ENCODE data around the gene NUP210L.
"Not testable (repeated sequence)": the region's sequence is repeated elsewhere in the genome, so short reads cannot be mapped to it uniquely, and the experiment has no call there.

NUP210L gene

GRCh38 chr1:154012543-154012942 is 142.3 kb downstream of the NUP210L start:
- in situ Hi-C loops (cut with MboI; ENCODE audit: low pct_unique_long_range_greater_than_20kb, low sequenced_read_pairs); DNase-seq: not testable (repeated sequence)

DNA sequence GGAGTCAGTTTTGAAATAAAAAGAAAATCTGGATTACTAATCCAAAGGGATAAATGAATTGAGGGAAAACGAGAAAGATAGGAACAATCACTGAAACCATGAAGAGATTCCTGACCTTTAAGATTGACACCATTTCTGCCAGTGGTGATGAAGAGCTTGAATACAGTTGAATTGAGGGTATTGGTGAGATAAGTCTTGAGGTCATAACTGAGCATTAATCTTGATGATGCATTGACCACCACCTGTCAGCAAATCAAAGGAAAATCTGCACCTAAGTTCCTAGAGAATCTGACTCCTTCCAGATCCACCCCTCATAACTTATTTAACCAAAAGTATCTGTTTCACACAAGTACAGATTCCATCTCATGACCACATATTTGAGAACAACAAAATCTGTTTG is 142.7 kb downstream of the NUP210L start:
- in situ Hi-C loops (cut with MboI; ENCODE audit: low pct_unique_long_range_greater_than_20kb, low sequenced_read_pairs) = no loop called here
- no peak for DNase-seq

DNA sequence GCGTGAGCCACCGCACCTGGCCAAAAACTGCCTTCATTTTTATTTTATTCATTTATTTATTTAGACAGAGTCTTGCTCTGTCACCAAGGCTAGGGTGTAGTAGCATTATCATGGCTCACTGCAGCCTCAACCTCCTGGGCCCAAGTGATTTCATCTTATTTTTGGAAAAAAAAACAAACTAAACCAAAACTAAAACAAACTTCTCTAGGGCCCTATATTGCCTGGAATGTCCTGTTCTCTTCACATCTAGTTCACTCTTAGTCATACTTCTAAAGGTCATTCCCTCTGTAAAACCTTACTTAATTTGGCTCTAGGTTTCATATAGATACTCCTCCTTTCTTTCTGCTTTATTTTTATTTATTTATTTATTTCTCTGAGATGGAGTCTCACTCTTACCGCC is 148.7 kb downstream of the NUP210L start:
- DNase-seq = no peak
- in situ Hi-C loops (cut with MboI; ENCODE audit: low pct_unique_long_range_greater_than_20kb, low sequenced_read_pairs) = no loop called here

- DNase-seq = no peak
- in situ Hi-C loops (cut with MboI; ENCODE audit: low pct_unique_long_range_greater_than_20kb, low sequenced_read_pairs) = no loop called here
Measured at GRCh38 chr1:154000420-154000819, 154.5 kb downstream of the NUP210L start.

DNA sequence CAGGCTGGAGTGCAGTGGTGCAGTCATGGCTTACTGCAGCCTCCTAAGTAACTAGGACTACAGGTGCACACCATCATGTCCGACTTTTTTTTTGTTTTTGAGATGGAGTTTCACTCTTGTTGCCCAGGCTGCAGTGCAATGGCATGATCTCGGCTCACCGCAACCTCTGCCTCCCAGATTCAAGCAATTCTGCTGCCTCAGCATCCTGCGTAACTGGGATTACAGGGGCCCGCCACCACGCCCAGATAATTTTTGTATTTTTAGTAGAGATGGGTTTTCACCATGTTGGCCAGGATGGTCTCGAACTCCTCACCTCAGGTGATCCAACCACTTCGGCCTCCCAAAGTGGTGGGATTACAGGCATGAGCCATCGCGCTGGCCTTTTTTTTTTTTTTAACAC is 158.0 kb downstream of the NUP210L start:
- in situ Hi-C loops (cut with MboI; ENCODE audit: low pct_unique_long_range_greater_than_20kb, low sequenced_read_pairs); DNase-seq: not testable (repeated sequence)

DNA sequence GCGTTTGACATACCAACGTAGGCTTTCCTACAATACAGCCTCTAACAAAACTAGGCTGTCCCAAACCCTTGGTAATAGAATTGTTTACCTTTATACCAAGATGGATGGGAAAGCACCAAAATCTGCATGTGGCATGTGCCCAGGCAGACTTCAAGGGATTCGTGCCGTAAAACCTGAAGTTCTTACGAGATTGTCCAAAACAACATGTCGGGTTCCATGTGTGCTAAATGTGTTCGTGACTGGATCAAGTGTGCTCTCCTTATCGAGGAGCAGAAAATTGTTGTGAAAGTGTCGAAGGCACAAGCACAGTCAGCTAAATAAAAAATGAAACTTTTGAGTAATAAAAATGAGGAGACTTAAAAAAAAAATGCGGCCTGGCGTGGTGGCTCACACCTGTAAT is 159.2 kb downstream of the NUP210L start:
- DNase-seq = no peak
- in situ Hi-C loops (cut with MboI; ENCODE audit: low pct_unique_long_range_greater_than_20kb, low sequenced_read_pairs) = no loop called here

- in situ Hi-C loops (cut with MboI; ENCODE audit: low pct_unique_long_range_greater_than_20kb, low sequenced_read_pairs) = no loop called here
- DNase-seq = no peak
Measured at GRCh38 chr1:153995202-153995601, 159.7 kb downstream of the NUP210L start.

GRCh38 chr1:153991806-153992205 is 163.1 kb downstream of the NUP210L start:
- DNase-seq = no peak
- in situ Hi-C loops (cut with MboI; ENCODE audit: low pct_unique_long_range_greater_than_20kb, low sequenced_read_pairs) = no loop called here

GRCh38 chr1:153991151-153991630 is 163.7 kb downstream of the NUP210L start:
- in situ Hi-C loops (cut with MboI; ENCODE audit: low pct_unique_long_range_greater_than_20kb, low sequenced_read_pairs) = no loop called here
- no peak for DNase-seq

GRCh38 chr1:153990468-153991150 is 164.3 kb downstream of the NUP210L start, which contains the start of gene RPS27:
Gene RPS27, plus strand, starts transcription at chr1:153990762. Its CDS starts 35 bp downstream, at chr1:153990797.
- in situ Hi-C loops (cut with MboI; ENCODE audit: low pct_unique_long_range_greater_than_20kb, low sequenced_read_pairs) = no loop called here
- peak; percentile 94 for DNase-seq

- DNase-seq = no peak
- in situ Hi-C loops (cut with MboI; ENCODE audit: low pct_unique_long_range_greater_than_20kb, low sequenced_read_pairs) = no loop called here
Measured at GRCh38 chr1:153987621-153988020, 167.3 kb downstream of the NUP210L start.

DNA sequence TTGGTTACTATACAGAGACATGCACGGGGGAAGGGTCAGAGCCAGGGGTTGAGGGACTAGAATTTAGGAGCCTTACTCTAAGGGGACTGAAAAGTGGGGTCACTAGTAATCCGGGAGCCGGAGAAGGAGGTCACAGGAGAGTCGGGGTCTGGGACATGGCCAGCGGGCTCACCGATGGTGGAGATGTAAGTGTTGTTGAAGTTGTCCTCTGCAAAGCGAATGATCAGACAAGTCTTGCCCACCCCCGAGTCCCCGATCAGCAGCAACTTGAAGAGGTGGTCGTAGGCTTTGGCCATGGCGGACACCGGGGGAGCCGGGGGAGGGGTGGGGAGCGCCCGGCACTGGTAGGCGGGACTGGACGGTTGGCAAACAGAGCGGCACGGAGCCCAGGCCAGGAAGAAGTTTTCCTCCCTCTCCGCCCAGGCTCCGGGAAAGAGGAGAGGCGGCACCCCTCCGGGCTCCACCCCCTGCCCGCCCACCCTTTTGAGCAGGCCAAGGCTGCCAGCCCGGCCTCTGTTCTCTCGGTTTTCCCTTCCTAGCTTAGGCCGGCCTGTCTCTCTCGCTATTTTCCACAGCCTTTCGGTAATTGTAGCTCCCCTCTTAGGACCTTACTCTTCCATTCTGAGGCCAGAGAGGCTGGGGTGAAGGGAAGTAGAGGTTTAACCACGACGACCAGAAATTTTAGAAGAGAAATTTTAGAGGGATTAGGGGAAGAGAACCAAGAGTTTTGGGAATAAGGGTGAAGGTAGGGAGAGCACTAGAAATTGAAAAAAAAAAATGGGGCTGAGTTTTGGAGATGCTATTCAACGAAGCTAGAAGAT is 168.7 kb downstream of the NUP210L start, which contains the start of gene RAB13:
Gene RAB13, minus strand, starts transcription at position 399 of the 821 bp plus-strand sequence. Its CDS starts 103 bp downstream, at position 296.
- peak; percentile 63 for DNase-seq
- in situ Hi-C loops (cut with MboI; ENCODE audit: low pct_unique_long_range_greater_than_20kb, low sequenced_read_pairs) = no loop called here

GRCh38 chr1:153985341-153985912 is 169.4 kb downstream of the NUP210L start:
- in situ Hi-C loops (cut with MboI; ENCODE audit: low pct_unique_long_range_greater_than_20kb, low sequenced_read_pairs) = no loop called here
- DNase-seq = no peak

GRCh38 chr1:153984123-153984894 is 170.6 kb downstream of the NUP210L start:
- in situ Hi-C loops (cut with MboI; ENCODE audit: low pct_unique_long_range_greater_than_20kb, low sequenced_read_pairs) = no loop called here
- DNase-seq = no peak

GRCh38 chr1:153981735-153982134 is 173.1 kb downstream of the NUP210L start:
- not testable (repeated sequence) for DNase-seq

GRCh38 chr1:153979091-153979490 is 175.8 kb downstream of the NUP210L start:
- in situ Hi-C loops (cut with MboI; ENCODE audit: low pct_unique_long_range_greater_than_20kb, low sequenced_read_pairs) = not testable (repeated sequence)

More at GRCh38 chr1:153981735-153982134, 173.1 kb downstream of the NUP210L start:
- in situ Hi-C loops (cut with MboI; ENCODE audit: low pct_unique_long_range_greater_than_20kb, low sequenced_read_pairs) = not testable (repeated sequence)

DNA sequence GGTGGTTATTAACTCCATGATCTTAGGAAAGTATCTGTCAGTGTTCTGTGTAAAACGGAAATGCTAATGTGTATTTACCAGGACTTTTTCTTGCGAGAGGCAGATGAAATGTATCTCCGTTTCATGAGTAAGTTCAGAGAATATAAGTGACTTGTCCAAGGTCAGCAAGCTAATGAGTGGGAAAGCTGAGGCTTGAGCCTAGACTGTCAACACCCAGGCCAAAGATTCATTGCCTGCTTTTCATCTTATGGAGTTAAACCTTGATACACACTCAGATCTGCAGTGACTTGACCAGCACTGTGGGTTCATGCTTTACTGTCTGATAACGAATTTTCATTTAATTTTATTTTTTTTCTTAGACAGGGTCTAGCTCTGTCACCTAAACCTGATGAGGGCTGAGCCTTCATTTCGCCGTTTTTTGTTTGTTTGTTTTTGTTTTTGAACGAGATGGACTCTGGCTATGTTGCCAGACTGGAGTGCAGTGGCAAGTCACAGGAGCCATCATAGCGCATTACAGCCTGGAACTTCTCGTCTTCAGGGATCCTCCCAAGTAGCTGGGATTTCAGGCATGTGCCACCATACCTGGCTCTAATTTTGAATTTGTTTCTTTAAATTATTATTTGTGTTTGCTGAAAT is 176.5 kb downstream of the NUP210L start:
- in situ Hi-C loops (cut with MboI; ENCODE audit: low pct_unique_long_range_greater_than_20kb, low sequenced_read_pairs) = no loop called here
- no peak for DNase-seq

More at GRCh38 chr1:153979091-153979490, 175.8 kb downstream of the NUP210L start:
- DNase-seq = not testable (repeated sequence)
